Mesothelial cell of epicardium (in vitro differentiated cells): ENCODE measurements around the gene NOXA1. TPM values are rescaled to one million over a fixed set of nuclear protein-coding genes. Genes with fewer than 3 reads are reported as not detected.

Experiments
- DNase-seq, 2 experiments: peaks; one replicate each; pipeline ENCODE4 v3.0.0; 2021; ENCODE audit warnings: low spot score in 2 of 2; ENCODE audit not compliant: unreplicated experiment in 2 of 2
- H3K27ac Mint-ChIP-seq: 2 replicates; pipeline ENCODE4 v1.8.0; 2021; ENCODE audit warnings: mixed read lengths
- H3K27me3 Mint-ChIP-seq: 2 replicates; pipeline ENCODE4 v1.8.0; 2021; ENCODE audit warnings: low read depth, mixed read lengths
- H3K36me3 Mint-ChIP-seq: 2 replicates; pipeline ENCODE4 v1.8.0; 2021; ENCODE audit warnings: mixed read lengths
- H3K4me1 Mint-ChIP-seq: 2 replicates; pipeline ENCODE4 v1.8.0; 2021; ENCODE audit warnings: mixed read lengths
- H3K4me3 Mint-ChIP-seq: 2 replicates; pipeline ENCODE4 v1.8.0; 2021; ENCODE audit warnings: mild to moderate bottlenecking, moderate library complexity, mixed read lengths
- H3K9me3 Mint-ChIP-seq: 2 replicates; pipeline ENCODE4 v1.8.0; 2021; ENCODE audit warnings: mixed read lengths
- CTCF ChIP-seq: fragments of 200-600 bp; sonication (generic); IDR thresholded peaks from one replicate; pipeline ENCODE4 v1.5.0; 2021; ENCODE audit warnings: antibody characterized with exemption; ENCODE audit not compliant: unreplicated experiment
- total RNA-seq: library from RNA; stranded (reverse); gene quantifications from 3 replicates; pipeline ENCODE4 v1.2.1, GENCODE V29; 2021

The NOXA1 gene
- total RNA-seq, 1 donor from 2014 or later = 22.1 TPM

GRCh38 chr9:137379761-137380161 is 43.4 kb upstream of the NOXA1 start:
- TF ChIP-seq CTCF = no peak
- no peak overlapping the region for H3K4me3 Mint-ChIP-seq
- no peaks in the 10 kb centered on the region for H3K4me1 Mint-ChIP-seq
- no peak overlapping the region for H3K27ac Mint-ChIP-seq
- no peaks in the 10 kb centered on the region for H3K27me3 Mint-ChIP-seq
- no peak for DNase-seq
- H3K36me3 Mint-ChIP-seq = peaks cover 7% of the 10 kb centered on the region
- peaks cover 3% of the 10 kb centered on the region for H3K9me3 Mint-ChIP-seq

- H3K4me1 Mint-ChIP-seq = no peaks in the 10 kb centered on the region
- H3K36me3 Mint-ChIP-seq = peaks cover 7% of the 10 kb centered on the region
- H3K27ac Mint-ChIP-seq = no peak overlapping the region
- H3K9me3 Mint-ChIP-seq = peaks cover 3% of the 10 kb centered on the region
- no peak overlapping the region for H3K4me3 Mint-ChIP-seq
- TF ChIP-seq CTCF = no peak
- no peaks in the 10 kb centered on the region for H3K27me3 Mint-ChIP-seq
- no peak for DNase-seq
Measured at GRCh38 chr9:137380171-137380570, 43.0 kb upstream of the NOXA1 start.

- no peak overlapping the region for H3K27ac Mint-ChIP-seq
- H3K4me3 Mint-ChIP-seq = no peak overlapping the region
Measured at GRCh38 chr9:137380606-137381005, 42.6 kb upstream of the NOXA1 start.

GRCh38 chr9:137381501-137382443 is 41.4 kb upstream of the NOXA1 start:
- H3K9me3 Mint-ChIP-seq = no peaks in the 10 kb centered on the region
- no peaks in the 10 kb centered on the region for H3K27me3 Mint-ChIP-seq
- no peak for DNase-seq
- no peaks in the 10 kb centered on the region for H3K4me1 Mint-ChIP-seq
- no peak overlapping the region for H3K27ac Mint-ChIP-seq
- no peak overlapping the region for H3K4me3 Mint-ChIP-seq
- no peak for TF ChIP-seq CTCF
- peaks cover 6% of the 10 kb centered on the region for H3K36me3 Mint-ChIP-seq

More at GRCh38 chr9:137380606-137381005, 42.6 kb upstream of the NOXA1 start:
- TF ChIP-seq CTCF = no peak
- H3K4me1 Mint-ChIP-seq = no peaks in the 10 kb centered on the region
- H3K36me3 Mint-ChIP-seq = peaks cover 7% of the 10 kb centered on the region
- peaks cover 2% of the 10 kb centered on the region for H3K9me3 Mint-ChIP-seq
- no peaks in the 10 kb centered on the region for H3K27me3 Mint-ChIP-seq
- no peak for DNase-seq

- Mint-ChIP-seq H3K9me3 (no peaks in the 10 kb centered on the region), H3K36me3 (peaks cover 5% of the 10 kb centered on the region), H3K4me3 (no peak overlapping the region), H3K4me1 (no peaks in the 10 kb centered on the region), H3K27me3 (no peaks in the 10 kb centered on the region), H3K27ac (no peak overlapping the region)
- no peak for TF ChIP-seq CTCF
- DNase-seq = no peak
Measured at GRCh38 chr9:137382444-137383080, 40.6 kb upstream of the NOXA1 start.
